HG02943 (cell line): ENCODE results near the gene SIN3A.
"Not testable (repeated sequence)": the region's sequence is repeated elsewhere in the genome, so short reads cannot be mapped to it uniquely, and the experiment has no call there.

Experiments
- ATAC-seq: cut with Tn5 transposase; IDR thresholded peaks from one replicate; pipeline ENCODE4 v1.9.1; 2021; ENCODE audit warnings: mild to moderate bottlenecking, low read depth, moderate library complexity; ENCODE audit not compliant: unreplicated experiment

SIN3A gene

DNA sequence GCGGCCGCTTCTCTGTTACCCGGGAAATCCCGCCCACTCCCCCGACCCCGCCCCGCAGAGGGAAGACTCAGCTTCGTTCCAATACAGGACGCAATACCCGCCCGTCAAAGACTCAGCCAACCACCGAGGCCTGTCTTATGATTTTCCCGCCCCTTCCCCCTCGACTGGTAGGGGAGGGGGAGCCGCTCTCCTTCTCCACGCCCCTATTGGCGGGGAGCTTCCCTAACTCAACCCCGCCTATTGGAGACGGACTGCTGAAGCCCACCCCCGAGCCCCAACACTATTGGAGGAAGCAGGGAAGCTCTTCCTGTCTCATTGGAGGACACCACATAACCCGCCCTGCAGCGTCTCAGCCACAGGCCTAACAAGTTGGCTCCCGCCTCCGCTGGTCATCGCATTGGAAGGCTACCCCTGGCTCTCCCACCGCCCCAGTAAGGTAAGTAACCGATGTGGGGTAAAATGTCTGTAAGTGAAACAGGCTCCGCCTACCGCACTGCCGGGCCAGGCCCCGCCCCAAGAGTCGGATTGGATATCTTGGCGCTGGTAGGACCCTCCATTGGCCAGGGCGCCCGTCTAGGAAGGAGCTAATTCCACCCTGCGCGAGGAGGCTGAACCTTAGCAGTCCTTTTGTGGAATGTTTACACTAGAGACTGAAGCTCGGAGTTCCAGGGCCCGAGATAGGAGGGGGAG, at the start of gene SIN3A:
Gene SIN3A, minus strand, starts transcription at position 17 of the 690 bp plus-strand sequence. CDS start 21,315 bp downstream, outside the sequence.
- peak; percentile 39 for ATAC-seq

DNA sequence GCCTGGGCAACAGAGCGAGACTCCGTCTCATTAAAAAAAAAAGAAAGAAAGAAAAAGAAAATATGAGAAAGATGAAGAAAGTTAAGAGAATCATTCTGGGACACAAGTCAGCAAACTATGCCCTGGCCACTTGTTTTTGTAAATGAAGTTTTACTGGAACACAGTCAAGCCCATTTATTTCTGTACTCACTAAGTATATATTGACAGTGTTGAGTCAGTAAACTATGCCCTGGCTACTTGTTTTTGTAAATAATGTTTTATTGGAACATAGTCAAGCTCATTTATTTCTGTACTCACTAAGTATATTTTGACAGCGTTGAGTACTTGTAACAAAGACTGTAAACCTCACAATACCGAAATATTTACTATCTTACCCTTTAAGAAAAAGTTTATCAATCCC, 42.2 kb upstream of the SIN3A start:
- no peak for ATAC-seq

DNA sequence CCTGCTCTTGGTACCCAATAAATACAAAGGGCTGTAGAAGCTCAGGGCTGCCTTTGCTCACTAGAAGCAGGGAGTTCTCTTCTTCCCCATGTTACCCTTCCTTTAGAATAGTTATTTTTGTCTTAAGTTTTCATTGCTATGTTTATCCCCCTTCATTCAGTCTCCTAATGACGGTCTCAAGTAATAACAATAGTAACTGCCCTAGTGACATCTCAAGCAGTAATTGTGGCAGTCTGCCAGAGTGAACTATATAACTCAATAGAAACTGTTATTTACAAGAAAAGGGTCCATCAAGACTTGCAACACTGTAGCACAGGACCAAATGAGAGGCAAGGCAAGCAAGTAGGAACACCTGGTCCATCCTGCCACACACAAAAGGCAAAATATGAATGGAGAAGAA, 32.5 kb upstream of the SIN3A start:
- ATAC-seq = no peak

DNA sequence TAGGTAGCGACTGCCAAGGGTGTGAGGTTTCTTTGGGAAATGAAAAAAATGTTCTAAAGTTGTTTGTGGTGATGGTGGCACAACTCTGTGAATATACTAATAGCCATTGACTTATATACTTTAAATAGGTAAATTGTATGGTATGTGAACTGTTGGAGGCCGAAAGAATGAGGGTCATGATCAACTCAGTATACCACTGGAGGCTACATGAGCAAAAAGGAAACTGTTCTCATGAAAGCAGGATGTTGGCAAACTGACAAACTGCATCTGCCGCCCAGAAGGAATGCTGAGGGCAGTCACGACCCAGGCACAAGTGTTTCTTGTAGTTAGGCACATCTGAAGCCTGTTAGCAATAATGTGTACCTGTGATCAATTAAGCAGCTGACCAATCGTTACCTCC, 32.1 kb upstream of the SIN3A start:
- not testable (repeated sequence) for ATAC-seq

DNA sequence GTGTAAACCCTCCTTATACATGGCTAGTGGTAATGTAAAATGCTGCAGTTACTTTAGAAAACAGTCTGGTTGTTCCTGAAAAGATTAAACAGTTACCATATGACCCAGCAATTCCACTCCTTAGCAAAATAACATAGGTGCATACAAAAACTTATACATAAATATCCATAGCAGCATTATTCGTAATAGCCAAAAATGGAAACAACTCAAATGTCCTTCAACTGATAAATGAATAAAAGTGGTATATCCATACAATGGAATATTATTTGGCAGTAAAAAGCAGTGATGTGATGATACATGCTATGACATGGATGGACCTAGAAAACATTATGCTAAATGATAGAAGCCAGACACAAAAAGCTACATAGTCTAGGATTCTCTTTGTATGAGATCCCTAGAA, 31.6 kb upstream of the SIN3A start:
- ATAC-seq = no peak

DNA sequence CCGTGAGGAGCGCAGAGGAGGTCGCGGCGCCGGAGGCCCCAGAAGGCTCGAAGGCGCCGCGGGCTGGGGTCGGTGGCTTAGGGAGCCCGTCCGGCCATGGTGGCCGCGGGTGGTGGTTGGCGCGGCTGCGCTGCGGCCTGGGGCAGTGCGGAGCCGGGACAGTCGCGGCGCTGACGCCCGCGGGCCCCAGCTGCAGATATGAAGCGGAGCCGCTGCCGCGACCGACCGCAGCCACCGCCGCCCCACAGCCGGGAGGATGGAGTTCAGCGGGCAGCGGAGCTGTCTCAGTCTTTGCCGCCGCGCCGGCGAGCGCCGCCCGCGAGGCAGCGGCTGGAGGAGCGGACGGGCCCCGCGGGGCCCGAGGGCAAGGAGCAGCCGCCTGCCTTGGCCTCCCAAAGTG, 29.0 kb upstream of the SIN3A start:
- not testable (repeated sequence) for ATAC-seq

DNA sequence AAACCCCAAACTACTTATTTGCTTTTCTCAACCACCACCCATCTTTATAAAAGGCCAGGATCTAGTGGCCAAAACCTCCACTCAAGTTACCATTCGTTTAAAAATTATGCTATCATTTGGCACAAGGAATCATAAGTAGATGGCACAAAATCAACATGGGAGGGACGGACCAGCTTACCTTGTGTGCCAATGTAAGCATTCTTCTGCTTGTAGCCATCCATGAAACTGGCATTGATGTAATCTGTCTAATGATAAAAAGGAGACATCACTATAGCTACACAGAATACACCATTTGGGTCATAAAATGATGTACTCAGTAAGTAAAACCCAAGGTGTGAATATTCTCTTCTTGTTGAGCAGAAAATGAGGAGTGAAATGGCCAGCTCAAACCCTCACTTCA, 28.2 kb upstream of the SIN3A start:
- no peak for ATAC-seq

DNA sequence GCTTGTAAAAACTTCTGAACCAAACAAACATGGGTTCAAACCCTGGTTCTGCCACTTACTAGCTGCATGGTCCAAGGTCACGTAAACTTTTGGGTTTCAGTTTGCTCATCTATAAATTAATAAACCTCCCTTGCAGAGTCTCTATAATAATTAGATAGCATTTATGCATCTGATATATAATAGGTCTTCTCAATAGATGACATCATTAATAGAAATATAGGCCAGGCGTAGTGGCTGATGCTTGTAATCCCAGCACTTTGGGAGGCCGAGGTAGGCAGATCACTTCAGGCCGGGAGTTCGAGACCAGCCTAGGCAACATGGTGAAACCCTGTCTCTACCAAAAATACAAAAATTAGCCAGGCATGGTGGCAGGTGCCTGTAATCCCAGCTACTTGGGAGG, 25.6 kb upstream of the SIN3A start:
- ATAC-seq = not testable (repeated sequence)

DNA sequence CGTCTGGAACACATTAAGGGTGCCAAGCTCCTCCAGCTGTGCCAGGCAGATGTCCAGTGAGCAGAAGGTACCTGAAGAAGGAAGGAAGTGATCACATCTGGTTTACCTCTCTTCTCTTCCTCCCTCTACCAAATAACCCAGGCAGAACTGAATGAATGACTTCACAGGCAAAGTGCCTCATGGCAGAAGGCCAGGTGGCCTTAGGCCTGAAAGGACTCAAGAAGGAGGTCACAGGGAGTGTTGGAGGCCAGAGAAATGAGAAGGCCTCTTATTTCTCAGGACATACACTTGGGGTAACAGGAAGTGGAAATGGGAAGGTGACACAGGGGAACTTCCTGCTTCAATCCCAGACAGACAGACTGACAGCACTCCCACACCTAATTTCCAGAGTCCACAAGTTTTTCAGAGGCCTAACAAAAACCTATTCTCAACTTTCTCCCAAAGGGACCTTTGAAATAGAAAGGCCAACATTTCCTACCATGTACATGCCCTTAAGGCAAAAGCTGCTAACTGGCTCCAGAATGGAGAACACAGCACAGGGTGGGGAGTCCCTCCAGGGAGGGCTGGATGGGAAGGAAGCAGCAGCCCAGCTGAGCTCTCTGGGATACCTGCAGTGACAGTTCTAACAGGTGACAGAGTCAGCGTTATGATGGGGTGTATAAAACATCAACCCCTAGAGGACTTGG, 17.6 kb upstream of the SIN3A start:
- no peak for ATAC-seq

DNA sequence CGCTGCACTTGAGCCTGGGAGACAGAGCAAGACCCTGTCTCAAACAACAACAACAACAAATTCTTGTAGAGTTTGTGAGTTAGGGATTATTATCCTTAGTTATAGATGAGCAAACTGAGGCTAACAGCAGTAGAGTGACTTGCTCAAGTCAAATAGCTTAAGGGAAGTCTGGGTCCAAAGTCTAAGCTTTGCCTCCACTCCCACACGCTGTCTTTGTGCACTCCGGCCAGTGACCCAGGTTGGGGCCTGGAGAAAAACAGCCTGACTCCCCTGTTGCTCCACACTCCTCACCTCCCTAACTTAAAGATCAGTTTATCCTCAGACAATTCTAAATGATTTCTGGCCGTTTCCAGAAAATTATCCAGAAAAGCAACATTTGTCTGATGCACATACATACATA, 9.2 kb upstream of the SIN3A start:
- ATAC-seq = no peak

DNA sequence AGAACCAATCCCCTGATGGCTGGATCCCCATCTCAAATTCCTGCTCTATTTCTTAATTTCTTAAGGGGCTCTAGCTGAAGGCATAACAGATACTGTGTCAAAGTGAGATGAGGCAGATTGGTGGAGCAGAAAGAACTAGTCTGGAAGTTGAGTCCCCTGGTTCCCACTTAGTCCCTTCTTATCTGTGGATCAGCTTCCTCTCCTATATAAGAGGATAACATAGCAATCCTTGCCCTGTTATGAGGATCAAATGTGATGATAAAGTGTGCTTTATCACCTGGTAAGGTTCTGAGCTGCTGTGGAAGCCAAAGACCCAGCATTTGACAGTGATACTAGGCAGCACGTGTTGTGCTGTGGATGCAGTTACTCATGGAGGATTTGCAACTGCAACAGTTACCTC, 8.1 kb upstream of the SIN3A start:
- no peak for ATAC-seq

DNA sequence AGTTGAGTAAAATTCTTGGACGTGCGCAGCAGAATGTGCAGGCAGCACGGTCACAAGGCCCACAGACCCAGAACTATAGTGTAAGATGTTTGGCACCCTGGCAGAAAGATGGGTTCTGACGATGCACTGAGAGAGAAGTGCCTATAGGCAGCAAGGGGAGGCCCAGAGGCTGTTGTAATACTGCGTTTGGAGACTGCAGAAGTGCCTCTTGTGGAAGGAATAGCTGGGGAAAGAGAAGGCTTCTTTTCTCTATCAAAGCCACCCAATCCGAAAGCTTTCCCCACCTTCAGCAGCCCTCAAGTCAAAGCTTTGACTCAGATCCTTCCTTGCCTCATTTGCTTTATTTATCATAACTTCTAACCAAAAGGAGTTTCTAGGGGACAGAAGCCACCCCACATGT, 5.2 kb upstream of the SIN3A start:
- ATAC-seq = no peak

DNA sequence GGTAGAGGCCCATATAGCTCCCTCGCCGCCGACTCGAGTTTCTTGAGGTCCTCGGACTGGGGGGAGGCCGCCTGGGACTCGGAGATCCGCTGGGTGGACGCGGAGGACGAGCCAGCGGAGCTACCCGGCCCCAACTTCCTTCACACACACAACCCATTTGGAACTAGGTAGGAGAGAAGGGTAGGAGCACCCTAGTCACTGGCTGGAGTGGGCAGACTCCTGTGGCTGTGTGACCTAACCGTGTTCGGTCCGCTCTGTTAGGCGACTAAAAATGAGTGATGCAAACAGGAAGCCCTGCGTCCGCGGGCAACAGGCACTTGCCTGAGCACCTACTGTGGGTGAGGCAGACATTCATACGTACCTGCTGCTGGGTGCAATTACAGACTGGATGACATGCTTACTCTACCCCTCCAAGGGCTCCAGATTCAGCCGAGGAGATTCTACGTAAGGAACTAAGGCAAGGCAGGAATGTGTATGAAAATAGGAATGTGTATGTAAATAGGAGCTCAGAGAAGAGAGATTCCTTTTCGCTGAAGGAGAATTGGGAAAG, 4.6 kb upstream of the SIN3A start:
- ATAC-seq = no peak

DNA sequence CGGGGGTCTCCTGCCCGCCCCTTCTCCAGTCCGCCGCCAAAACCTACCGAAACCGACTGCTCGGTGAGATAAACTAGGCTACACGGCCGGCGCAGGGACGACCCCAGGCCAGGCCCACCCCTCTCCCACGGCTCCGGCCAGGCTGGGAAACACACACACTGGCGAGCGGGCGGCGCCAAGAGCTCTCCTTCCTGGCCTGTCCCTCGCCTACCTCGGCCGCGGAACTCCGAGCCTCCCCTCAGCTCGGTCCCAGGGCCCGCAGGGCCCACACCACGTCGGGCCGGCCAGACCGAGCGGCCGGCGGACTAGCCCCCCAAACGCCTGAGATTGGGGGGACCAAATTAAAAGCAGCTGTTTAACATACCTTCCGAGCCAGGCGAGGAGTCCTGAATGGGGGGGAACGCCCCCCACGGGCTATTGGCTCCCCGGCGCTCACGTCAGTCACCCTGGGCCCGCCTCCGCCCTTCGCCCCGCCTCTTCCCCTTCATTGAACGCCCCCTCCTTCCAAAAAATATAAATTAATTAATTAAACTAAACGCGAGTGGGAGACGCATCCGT, 4.0 kb upstream of the SIN3A start:
- no peak for ATAC-seq

DNA sequence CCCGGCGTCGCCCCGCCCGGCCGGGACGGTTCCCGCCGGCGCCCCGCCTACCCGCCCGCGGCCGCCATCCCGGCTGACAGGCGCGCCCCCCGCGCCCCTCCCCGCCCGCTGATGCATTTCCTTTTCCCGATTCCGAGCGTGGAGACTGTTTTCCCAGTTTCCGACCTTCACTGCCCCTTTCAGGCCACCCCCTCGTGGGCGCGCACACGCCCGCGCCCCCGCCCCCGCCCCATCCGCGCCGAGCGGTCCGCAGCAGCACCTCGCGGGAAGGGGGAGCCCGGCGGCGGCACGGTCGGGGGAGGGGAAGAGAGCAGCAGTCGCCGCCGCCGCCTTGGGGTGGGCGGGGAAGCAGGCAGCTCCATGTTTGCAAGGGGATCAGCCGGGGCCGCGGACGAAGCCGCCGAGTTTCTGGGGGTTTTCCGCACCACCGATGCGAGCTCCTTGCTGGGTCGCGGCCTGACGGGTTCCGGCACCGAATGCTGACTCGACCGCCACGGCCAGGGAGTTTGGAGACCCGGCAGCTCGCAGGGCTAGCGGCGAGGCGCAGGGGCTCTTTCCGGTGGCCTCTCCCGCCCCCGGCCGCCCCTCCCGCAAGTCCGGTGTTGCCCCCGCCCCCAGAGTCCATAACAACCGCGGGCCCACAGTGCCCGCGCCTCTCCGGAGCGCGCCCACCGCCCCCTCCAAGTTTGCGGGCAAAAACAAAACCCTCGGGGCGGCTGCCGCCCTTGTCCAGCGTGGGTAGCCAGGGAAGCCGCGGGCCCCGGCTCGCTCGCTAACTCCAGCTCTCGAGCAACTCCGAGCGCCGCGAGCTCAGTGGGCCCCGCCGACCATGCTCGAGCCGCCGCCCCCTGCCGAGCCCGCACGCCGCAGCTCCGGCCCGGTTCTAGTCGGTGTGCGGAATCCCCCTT, 3.2 kb upstream of the SIN3A start:
- no peak for ATAC-seq

DNA sequence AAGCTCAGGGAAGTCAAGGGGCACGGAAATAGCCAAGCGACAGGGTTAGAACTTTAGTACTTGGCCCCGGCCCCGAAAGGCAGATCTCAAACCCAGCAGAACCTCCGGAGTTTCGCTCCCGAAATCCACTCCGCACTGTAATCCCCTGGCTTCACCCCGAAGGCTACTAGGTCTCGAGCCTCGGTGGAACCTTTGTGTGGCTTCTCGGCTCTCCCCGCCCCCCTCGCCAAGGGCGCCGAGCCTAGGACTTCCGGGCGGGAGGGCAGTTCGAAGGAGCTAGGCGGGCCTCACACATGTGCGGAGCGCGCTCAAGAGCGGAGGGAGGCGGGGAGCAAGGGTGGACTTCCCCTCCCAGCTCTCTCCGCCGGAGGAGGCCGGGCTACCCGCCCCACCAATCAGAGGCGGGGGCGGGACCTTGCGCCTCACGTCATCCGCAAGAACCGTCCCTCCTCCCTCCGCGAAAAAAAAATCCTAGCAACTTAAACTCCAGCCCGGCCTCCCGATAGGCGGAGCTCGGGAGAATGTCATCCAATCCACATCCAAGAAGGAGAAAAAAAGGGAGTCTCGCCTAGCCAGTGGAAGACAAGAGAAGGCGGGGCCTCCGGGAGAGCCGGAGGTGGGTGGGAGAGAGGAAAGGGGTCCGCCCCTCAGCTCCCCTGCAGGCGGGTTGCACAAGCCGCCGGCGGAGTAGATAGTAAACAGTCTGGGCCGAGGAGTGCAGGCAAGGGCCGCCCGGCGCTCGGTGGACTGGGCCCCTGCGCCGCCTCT, 2.4 kb upstream of the SIN3A start:
- peak; percentile 28 for ATAC-seq

DNA sequence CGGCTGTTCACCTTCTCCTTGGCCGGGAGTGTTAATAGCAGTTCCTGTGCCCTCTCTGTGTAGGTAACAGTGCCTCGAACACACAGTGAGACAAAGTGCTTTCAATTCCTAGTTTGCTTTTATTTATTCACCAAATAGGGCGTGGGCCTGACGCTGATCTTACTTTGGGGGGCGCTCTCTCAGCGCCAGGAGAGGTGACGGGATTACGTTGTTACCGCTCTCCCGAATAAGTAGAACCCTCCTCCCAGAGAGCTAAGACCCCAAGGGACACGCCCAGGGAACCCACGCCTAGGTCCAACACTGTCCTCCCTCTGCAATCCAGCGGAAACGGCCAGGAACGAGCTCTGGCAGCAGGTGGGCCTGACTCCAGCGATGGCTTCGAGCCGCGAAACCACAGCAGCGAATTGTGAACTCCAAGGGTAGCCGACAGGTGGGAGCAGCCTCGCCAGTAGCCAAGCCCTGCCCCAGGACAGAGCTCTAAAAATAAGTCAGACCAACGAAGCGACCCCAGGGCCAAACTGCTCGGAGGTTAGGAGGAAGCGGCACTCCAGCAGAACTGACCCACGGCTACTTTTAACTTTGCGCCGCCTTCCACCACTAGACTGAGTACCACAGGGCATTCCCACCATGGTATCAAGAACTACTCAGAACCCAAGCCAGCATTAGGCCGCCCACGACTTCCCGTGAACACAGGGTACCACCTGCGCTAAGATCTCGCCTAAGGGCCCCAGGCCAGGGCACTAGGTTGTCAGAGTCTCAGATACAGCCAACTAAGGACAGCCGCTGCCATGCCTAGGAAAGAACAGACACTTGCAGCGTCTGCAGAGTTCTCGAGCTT, 1.6 kb upstream of the SIN3A start:
- no peak for ATAC-seq

DNA sequence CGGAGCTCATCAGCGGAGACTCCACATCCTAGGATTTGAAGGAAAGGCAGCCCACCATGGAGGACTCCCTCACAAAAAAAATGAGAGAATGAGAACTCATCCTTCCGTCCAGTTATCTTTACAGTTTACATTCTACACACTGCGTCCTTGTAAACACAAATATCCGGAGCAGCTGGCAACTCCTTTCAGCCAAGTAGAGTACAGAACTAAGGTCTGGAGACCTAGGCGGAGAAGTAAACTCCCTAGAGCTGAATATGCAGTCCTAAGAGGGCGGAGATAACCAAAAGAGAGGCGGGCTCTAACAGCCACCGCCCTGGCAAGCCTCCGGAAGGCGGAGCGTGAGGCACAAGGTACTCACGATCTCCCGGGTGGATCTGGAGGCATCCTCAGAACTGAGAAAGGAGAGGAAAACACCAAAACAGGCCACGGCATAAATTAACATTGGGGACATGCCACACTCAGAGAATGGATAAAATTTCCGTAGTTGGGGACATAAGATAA, 924 bp upstream of the SIN3A start:
- ATAC-seq = no peak

DNA sequence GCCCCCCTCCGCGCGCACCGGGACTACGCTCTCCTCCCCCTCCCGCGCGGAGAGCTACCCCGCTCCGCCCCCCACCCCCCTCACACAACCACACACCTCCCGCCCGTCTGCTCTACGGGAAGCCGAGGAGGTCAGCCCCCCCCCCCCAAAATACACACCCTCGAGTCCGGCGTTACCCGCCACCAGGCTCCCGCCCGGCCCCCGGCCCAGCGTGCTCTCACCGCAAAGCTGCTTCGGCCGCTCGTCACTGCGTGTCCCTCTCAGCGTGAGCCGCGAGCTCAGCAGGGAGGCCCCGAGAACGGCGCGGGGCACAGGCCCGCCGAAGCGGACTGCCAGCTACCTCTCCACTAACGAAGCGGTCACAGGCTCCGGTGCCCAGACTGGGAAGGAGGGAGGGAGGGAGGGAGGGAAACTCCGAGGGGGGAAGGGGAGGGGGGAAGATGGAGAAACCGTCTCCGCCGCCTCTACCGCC, 252 bp downstream of the SIN3A start:
- ATAC-seq = no peak
